ENCODE measurements around the gene CROCC2.

The CROCC2 gene

GRCh38 chr2:240912878-240913809, 7.0 kb downstream of the CROCC2 start:
- ChIA-PET CTCF (interaction anchor here (0.6 to 6.0 kb wide), 24 partner anchors 9 to 237 kb away, joined by 3 to 42 read pairs (median 4); partner anchors contain the start of genes MAB21L4, PASK and PPP1R7), POLR2A (no interaction called here)
- H3K4me3 ChIP-seq (ENCODE audit: low read depth, low read length): no peak overlapping the region
- no peak for TF ChIP-seq CTCF (IDR thresholded peaks at IDR 0.05; ENCODE audit: insufficient read depth, low read length, missing control alignments)
- no peak for DNase-seq (ENCODE audit: low read depth, low spot score)

GRCh38 chr2:240913810-240914644, 7.9 kb downstream of the CROCC2 start:
- TF ChIP-seq CTCF (IDR thresholded peaks at IDR 0.05; ENCODE audit: insufficient read depth, low read length, missing control alignments): peak; percentile 98
- POLR2A ChIA-PET: interaction anchor here (0.5 kb wide), 1 partner anchor 176 kb away, joined by 3 read pairs; no protein-coding TSS in a partner anchor
- no peak overlapping the region for H3K4me3 ChIP-seq (ENCODE audit: low read depth, low read length)
- DNase-seq (ENCODE audit: low read depth, low spot score): no peak
- CTCF ChIA-PET: interaction anchor here (0.6 to 6.0 kb wide), 42 partner anchors 8 to 301 kb away, joined by 3 to 42 read pairs (median 4); partner anchors contain the start of genes CROCC2, MAB21L4, PASK and PPP1R7

- no peak overlapping the region for H3K4me3 ChIP-seq (ENCODE audit: low read depth, low read length)
- TF ChIP-seq CTCF (IDR thresholded peaks at IDR 0.05; ENCODE audit: insufficient read depth, low read length, missing control alignments): no peak
- ChIA-PET CTCF (interaction anchor here (0.6 to 6.0 kb wide), 32 partner anchors 7 to 300 kb away, joined by 3 to 42 read pairs (median 4); partner anchors contain the start of genes CROCC2, MAB21L4, PASK and PPP1R7), POLR2A (no interaction called here)
- DNase-seq (ENCODE audit: low read depth, low spot score): no peak
Observed at GRCh38 chr2:240914645-240915525, 8.7 kb downstream of the CROCC2 start.

GRCh38 chr2:240915526-240916341, 9.6 kb downstream of the CROCC2 start:
- H3K4me3 ChIP-seq (ENCODE audit: low read depth, low read length): no peak overlapping the region
- no peak for TF ChIP-seq CTCF (IDR thresholded peaks at IDR 0.05; ENCODE audit: insufficient read depth, low read length, missing control alignments)
- ChIA-PET POLR2A (no interaction called here), CTCF (interaction anchor here (1.2 to 6.0 kb wide), 11 partner anchors 9 to 234 kb away, joined by 4 to 42 read pairs (median 6); partner anchors contain the start of genes CROCC2, MAB21L4, PASK and PPP1R7)
- no peak for DNase-seq (ENCODE audit: low read depth, low spot score)

- POLR2A ChIA-PET: no interaction called here
- CTCF ChIA-PET: interaction anchor here (1.5 to 6.0 kb wide), 2 partner anchors 10 to 161 kb away, joined by 4 to 31 read pairs; no protein-coding TSS in a partner anchor
- TF ChIP-seq CTCF (IDR thresholded peaks at IDR 0.05; ENCODE audit: insufficient read depth, low read length, missing control alignments): no peak
- peak; percentile 23 for DNase-seq (ENCODE audit: low read depth, low spot score)
- H3K4me3 ChIP-seq (ENCODE audit: low read depth, low read length): no peak overlapping the region
Observed at GRCh38 chr2:240916571-240917008, 10.5 kb downstream of the CROCC2 start.
